GM21786 (cell line): ENCODE measurements around the gene FAM170B.

Experiments
- ATAC-seq: cut with Tn5 transposase; IDR thresholded peaks from one replicate; pipeline ENCODE4 v1.9.1; 2021; ENCODE audit not compliant: unreplicated experiment

The FAM170B gene

DNA sequence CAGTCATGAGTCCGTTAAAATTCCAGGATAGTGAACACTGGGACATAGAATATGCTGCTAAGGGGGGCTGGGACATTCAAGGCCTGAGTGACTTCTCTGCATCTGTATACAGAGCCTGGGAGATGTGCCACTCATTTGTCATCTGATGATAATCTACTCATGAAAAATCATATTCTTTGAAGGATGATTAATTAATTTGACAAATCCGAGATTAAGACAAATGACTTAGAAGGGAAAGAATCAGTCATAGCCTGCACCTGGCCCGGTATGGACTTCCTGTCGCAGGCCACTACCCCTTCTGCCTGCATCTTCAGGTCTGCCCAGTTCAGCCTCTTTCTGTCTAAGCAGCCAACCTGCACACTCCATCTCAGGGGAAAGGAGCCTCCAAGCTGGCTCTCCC, 18.8 kb upstream of the FAM170B start:
- ATAC-seq, result no peak

DNA sequence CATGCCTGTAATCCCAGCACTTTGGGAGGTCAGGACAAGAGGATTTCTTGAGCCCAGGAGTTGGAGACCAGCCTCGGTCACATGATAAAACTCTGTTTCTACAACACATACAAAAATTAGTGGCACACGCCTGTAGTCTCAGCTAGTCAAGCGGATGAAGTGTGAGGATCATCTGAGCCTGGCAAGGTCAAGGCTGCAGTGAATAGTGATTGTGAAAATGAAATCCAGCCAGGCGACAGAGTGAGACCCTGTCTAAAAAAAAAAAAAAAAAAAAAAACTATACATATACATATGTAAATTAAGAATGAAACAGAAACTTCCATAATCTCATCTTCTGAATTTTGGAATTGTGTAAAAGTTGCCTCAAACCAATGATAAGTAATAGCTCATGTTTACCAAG, 18.2 kb upstream of the FAM170B start:
- ATAC-seq, result no peak

DNA sequence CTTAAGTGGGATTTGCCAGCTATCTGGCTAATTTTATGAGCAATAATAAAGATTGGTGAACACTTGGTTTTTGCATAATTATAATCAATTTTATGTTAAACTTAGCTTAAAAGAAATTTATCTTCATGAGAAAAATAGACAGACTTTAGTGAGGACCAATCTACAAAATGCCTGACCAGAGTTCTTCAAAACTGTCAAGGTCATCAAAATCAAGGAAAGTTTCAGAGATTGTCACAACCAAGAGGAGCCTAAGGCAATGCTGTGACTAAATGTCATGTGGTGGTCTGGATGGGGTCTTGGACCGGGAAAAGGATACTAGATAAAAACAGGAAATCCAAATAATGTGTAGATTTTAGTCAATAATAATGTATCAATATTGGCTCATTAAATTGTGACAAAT, 17.7 kb upstream of the FAM170B start:
- no peak for ATAC-seq

DNA sequence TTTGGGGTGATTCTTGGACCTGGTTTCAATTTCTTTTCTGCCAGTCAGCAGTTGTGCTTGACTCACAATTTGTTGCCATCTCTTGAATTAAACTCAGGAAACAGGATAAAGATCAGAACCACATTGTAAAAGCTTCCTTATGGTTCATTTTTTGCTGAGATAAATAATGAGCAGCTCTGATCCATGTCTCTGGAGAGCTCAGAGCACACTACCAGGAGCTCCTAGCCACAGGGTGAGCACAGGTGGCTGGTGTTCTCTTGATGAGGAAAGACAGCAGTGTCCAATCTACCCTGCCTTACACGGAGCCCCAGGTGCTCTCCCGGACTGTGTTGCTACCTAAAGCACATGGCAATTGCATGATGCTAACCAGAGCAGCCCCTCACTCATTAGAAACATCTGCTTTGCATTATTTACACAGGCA, 17.2 kb upstream of the FAM170B start:
- no peak for ATAC-seq

DNA sequence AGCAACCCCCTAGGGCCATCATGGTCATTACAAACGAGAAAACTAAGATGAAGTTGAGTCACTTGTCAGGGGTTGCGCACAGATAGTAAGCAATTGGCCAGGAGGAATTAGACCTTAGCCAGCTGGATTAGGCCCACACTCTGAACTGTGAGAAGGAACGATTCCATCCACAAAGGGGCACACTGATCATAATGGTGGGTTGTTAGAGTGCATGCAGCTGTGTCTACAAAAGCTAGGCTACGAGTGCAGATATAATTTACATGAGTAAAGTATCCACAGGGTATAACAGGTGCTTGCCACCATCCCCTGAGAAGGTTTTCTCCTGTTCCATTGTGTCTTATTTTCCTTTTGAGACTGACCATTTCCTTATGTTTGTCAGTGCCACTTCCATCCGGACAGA, 16.6 kb upstream of the FAM170B start:
- no peak for ATAC-seq

DNA sequence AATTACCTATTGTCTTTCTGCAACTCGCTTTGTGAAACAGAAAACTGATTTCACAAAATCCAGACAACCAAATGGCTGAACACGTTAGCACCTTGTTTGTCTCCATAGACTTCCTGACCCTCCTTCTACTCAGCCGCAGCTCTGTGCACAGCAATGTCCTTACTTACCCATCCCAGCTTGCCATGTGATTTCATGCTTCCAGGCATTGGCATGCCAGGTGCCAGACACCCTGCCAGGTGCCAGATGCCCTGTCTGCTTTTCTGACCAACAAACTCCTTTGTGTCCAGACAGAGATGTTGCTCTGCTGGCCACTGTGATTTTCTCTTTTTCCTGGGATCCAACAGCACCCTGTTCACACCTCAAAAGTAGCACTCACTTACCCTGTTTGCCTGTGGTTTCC, 16.1 kb upstream of the FAM170B start:
- no peak for ATAC-seq

DNA sequence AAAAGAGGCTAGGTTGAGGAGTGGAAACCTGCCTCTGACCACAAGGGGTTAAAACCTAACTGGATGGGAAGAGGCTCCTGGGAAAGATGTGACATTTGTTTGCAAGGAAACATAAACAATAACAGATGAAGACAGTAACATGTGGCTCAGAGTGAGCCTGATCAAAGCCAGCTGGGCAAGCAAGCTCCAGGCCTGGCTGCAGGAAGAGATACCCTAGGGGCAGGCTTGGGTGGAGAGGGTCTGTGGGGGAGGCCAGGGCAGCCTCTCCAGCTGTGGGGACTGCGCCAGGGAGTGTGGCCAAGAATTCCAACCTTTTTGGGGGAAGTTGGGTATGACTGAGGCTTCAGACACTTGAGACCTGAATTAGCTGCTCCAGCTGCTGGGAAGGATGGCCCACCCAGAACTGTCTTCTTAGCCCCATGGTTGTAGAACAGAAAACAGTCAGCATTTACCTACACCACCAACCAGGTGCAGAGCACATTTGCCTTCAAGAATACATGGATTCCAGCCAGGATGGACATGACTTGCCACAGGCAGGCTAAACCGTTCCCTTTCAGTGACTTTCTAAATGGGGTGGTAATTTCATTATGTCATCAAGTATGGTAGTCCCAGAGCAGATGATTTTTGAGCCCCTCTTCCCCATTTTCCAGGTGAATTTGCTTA, 10.4 kb upstream of the FAM170B start:
- ATAC-seq, result no peak

DNA sequence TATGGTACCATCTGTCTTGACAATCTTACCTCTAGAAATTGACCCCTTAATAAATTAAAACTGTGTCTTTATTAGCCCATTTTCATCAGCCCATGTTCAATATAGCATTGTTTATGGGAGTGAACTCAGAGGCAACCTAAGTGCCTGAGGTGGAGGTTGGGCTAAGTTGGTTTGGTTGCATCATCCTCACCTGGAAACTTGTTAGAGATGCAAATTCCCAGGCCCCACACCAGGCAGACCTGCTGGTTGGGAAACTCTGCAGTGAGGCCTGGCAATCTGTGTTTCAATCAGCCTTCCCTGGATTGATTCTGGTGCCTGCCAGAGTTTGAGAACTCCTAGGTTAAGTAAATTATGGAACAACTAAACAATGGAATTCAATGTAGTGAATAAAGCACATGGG, 9.4 kb upstream of the FAM170B start:
- no peak for ATAC-seq

DNA sequence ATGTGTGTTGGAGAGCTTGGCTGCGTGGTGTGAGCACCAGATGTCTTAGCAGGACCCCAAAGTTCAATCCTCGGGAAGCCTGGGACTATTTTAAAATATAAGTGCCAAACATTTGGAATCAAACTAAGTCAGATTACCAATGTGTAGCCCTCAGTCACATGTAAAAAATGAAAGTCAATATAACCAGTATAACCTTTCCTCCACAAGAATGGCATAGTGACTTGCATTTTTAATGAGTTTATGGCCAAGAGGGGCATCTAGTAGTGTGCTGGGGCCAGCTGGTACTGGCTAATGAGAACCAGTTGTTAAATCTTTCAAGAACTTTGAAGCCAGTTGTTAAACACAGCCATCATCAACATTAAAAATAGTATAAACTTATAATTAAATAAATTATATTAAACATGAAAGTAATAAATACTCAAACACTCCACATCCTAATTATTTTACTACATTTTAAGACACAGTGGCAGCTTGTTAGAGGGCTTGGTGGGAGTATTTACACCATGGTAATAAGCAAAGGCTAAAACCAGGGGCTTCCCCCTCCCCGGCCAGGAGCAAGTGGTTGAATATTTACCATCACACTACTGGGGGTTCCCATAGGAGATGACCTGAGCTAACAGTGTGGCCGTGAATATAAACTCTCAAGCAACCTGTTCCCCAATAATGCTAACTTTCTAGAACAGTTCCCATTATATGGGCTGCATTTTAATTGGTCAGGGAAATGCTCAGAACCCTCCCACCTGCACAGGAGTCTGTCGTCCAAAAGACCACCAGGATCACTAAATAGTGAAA, 7.9 kb upstream of the FAM170B start:
- peak; percentile 78 for ATAC-seq

DNA sequence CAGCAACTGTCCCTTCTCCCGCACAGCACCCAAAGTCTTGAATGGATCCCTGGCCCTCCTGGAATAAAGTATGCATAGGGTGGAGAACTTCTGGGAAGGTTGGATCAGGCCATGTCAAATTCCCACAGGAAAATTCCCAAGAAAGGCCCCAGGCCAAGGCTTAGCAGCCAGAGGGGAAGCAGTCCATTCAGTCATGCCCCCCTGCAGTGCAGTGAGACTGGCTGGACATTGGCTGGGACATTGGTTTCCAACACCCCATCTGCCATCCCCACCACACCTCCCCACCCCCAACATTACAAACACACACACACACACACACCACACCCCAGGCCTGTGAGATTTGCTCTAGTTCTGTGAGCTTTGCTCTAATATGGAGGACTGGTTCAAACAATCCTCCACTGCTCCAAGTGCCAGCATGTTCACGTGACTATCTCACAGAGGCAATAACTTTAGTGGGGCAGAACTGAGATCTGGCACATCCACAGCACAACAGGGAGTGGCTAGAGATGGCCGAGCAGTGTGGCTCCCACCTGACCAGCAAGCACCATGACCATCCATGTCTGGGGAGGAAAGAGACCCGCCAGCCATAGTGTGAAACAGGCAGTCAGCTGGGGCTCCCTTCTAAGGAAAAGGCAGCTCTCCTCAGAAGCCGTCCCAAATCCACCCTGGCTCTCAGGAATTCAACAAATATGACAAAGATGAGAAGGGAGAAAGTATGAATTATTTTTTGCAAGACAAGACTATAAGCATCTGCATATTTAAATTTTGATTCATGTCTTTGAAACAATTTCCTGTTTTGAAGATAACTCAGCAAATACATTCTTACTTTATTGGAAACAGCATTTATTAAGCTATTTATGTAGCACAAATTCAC, 6.7 kb upstream of the FAM170B start:
- ATAC-seq, result no peak

DNA sequence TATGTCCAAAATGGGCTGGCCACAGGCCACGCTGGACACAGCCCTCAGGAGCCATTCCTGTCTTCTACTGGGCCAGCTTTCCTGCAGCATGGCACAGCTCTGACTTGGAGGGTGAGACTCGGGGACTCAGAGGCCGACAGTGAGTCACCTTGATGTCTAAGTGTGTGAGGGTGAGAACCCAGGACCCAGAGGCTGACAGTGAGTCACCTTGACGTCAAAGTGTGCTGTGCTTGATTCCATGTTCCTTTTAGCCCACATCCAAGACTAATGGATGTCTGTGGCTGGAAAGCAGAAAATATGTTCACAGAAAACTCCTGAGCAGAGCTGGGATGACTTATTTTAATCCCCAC, 6.0 kb upstream of the FAM170B start:
- ATAC-seq, result no peak

DNA sequence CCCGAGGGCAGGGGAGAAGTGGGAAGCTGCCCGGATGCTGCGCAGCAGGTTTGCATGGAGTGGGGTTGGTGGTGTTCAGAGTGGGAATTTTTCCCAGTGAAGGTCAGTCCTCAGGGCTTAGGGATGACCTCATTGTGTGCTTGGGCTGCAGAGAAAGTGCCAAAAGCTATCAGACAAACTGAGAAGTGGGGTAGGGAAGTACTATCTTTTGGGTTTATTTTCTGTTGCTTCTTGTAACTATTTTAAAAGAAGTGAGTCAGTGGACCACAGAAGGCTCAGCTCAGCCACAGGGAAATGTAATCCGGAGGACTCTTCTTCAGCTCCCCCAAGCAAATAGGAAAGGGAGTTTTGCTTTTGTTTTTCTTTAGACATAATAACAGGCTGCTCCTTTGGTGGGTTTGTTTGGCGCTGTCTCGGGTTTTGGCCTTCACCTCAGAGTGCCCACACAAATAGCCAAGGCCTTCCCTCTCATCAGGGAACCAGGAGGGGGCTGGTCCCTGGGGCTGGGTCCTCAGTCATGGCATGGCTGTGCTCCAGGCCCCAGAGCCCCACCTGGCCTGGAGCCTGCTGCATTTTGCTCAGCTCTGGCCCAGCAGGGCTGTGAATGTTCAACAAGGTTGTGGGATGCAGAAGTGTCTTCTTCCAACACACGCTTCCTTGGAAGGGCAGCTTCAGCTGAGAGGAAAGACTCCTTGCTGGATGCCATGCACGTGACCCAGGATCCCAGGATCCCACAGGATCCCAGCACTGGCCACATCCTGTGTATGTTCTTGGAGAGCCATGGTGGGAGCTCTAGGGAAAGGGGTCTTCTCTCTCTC, 5.4 kb upstream of the FAM170B start:
- ATAC-seq, result no peak

DNA sequence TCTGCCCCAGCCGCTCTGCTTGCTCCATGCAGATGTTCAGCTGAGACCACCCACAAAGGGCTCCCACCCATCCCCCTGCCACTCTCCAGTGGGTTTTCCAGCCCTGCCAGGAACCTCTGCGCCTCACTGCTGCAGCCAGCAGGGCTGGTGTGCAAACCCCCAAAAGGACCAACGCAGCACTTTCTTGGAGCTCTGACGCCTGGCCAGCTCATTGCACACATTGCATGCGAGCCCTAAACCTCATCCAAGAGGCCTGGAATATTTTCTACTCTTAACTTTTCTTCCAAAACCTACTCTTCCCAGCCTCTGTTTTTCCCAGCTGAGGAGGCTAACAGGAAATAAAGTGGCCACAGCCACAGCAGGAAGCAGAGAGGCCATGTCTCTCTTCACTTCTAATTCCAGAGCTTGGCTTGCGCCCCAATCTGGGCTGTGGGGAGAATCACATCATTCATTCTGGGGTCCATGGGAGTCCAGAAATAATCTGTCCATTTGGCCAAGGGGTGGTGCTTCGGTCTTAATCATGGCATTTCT, 4.6 kb upstream of the FAM170B start:
- ATAC-seq, result no peak

DNA sequence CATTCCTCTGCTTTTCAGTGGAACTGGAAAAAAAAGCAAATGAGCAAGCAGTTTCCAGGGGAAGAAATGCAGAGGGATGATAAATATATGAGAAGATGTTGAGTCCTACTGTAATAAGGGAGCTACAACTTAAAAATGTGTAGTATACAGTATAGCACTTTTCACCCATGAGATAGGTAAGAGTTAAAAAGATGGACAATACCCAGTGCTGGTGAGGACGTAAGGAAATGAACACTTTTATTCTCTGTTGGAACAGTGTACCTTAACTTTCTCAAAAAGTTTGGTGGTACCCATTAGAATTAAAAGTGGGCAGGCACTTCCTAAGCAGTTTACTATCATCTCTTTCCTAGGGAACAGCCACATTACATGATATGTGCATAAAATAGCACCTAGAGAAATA, 2.7 kb upstream of the FAM170B start:
- no peak for ATAC-seq

DNA sequence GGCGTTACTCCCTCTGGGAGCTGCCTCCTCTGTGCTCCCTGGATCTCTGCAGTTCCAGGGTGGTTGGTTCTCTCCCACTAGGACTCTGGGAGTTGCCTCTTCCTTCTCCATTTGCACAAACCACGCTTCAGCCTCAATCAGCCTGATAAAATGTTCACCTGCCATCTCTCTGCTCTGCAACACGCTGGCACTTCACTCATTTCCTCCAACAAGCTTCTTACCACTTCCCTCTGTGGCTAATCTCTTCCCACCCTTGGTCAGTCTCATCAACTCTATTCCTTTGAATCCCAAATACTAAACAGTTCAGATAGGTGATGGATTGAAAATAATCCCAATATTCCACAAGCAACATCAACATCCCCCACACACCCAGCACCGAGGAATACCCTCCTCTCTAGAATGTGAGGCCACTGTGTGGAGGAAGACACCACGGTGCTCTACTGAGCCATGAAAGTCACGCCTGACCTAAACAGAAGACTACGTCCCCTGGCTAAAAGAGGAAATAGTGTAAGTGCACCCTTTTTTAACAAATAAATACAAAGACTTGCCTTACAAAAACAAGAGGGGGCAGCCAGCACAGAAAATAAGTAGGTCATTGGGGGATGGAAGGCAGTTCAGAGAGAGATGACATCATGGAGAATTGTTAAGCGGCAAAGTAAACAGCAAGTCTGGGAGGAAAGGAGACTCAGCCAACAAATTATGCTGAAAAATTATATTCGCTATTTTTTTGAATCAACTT, 1.9 kb upstream of the FAM170B start:
- ATAC-seq, result peak; percentile 57

DNA sequence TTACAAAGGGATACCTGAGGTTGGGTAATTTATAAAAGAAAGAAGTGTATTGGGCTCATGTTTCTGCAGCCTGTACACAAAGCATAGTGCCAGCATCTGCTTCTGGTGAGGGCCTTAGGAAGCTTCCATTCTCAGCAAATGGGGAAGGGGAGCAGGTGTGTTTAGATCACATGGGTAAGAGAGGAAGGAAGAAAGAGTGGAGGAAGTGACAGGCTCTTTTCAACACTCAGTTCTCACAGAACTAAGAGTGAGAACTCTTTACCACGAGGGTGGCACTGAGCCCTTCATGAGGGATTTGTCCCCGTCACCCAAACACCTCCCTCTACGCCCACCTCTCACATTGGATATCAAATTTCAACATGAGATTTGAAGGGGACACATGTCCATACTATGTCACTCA, 506 bp upstream of the FAM170B start:
- ATAC-seq, result no peak

DNA sequence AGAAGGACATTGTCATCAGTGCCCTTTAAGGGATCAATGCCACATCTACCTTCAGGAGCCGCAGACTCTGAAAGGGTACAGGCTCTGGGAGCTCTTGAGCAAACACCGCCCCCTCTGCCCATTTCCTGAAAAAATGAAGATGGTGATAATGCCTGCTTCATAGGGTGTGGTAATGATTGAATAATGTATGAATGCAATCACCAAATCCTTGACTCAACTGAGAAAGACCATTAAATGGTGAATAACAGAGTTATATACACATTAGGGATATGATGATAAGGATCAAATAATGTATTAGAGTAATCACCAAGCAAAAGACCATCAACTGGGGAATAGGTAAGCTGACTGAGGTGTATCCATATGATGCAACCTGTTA, 1.5 kb downstream of the FAM170B start:
- ATAC-seq, result no peak

DNA sequence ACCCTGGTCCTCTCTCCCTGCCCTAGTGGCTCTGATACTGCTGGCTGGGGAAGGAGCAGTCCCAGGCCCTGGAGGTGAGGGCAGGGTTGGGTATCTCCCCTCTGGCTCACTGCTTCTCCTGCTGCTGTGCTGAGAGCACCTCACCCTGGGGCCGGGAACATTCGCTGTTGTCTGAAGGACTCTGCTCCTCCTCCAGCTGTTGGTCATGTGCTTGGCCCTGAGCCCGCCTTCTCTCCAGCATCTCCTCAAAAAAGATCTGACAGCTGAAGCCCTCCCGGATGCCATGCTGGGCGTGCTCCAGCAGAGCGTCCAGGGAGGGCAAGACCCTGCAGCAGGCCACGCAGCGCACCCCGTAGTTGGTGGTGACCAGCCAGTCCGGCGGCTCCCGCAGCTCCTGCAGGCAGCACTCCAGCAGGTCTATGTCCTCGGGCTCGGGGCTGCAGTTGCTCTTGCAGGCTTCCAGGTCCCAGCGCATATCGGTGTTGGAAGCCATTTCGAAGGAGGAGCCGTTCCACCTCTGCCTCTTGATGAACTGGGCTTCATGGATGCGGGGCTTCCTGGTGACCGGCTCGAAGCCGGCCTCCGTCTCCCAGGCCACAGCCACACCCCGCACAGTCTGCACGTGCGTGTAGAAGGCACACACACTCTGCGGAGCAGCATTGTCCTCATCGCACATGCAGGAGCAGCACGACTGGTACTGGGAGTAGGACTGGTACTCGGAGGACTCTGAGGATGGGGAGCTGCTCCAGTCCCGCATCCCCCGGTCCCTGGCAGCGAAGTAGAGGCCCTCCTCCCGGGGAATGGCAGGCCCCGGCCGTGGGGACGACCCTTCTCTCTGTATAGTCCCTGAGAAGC, 2.1 kb downstream of the FAM170B start:
- no peak for ATAC-seq

DNA sequence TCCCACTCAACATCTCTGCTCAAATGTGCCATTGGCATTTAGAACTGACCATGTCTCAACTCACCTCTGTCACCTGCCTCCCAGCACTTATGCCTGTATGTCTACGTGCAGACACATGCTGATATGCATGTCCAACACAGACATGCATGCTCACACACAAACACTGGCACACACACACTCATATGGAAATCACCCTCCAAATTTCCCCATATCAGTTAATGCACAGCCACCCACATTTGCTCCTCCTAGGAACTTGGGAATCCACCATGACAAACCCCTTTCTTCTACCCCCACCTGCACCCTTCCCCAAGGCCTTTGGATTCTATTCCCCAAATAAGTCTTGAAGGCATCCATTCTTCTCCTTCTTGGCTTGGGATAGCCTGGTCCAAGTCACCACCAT, 4.4 kb downstream of the FAM170B start:
- no peak for ATAC-seq
